22Rv1 (cell line): ENCODE data around the gene DHRSX.

ENCODE experiments used
- ZFX ChIP-seq: fragments of 450-650 bp; IDR thresholded peaks from 2 replicates; pipeline ENCODE4 v1.6.1; 2017; ENCODE audit warnings: antibody characterized with exemption, borderline replicate concordance
- TF ChIP-seq, protein P1 (sequence below): fragments of 450-650 bp; IDR thresholded peaks from 2 replicates; pipeline ENCODE4 v1.5.1; 2017; ENCODE audit warnings: mild to moderate bottlenecking

DNA sequence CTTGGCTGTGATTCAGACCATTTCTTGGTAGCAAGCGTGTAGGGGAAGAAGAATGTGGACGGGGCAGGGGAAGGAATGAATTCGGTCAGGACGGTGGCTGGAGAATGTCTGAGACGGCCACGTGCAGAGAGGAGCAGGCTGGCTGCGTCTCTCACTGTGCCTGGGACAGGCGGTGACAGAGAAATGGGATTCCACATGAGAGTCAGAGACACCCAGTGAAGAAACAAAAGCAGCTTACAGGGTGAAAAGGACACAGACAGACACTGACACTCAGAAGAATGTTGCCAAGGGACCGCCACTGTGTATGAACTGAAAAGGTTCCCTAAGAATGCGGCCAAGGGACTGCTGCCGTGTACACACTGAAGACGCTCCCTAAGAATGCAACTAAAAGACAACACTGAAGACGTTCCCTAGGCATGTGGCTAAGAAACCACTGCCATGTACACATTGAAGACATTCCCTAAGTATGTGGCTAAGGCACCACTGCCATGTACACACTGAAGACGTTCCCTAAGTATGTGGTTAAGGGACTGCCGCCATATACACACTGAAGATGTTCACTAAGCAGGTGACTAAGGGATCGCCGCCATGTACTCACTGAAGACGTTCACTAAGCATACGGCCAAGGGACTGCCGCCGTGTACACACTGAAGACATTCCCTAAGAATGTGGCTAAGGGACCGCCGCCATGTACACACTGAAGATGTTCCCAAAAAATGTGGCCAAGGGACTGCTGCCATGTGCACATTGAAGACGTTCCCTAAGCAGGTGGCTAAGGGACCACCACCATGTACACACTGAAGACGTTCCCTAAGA lies 49.1 kb downstream of the DHRSX start:
- TF ChIP-seq, protein P1, sequence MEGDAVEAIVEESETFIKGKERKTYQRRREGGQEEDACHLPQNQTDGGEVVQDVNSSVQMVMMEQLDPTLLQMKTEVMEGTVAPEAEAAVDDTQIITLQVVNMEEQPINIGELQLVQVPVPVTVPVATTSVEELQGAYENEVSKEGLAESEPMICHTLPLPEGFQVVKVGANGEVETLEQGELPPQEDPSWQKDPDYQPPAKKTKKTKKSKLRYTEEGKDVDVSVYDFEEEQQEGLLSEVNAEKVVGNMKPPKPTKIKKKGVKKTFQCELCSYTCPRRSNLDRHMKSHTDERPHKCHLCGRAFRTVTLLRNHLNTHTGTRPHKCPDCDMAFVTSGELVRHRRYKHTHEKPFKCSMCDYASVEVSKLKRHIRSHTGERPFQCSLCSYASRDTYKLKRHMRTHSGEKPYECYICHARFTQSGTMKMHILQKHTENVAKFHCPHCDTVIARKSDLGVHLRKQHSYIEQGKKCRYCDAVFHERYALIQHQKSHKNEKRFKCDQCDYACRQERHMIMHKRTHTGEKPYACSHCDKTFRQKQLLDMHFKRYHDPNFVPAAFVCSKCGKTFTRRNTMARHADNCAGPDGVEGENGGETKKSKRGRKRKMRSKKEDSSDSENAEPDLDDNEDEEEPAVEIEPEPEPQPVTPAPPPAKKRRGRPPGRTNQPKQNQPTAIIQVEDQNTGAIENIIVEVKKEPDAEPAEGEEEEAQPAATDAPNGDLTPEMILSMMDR: no peak
- no peak for TF ChIP-seq ZFX
